ENCODE measurements around the gene UPK3A. TPM values are rescaled to one million over a fixed set of nuclear protein-coding genes. Genes with fewer than 3 reads are reported as not detected.

Gene UPK3A
- total and polyA plus RNA-seq, 2 experiments from 2014 or later, result 0.21 TPM; not detected in 1

DNA sequence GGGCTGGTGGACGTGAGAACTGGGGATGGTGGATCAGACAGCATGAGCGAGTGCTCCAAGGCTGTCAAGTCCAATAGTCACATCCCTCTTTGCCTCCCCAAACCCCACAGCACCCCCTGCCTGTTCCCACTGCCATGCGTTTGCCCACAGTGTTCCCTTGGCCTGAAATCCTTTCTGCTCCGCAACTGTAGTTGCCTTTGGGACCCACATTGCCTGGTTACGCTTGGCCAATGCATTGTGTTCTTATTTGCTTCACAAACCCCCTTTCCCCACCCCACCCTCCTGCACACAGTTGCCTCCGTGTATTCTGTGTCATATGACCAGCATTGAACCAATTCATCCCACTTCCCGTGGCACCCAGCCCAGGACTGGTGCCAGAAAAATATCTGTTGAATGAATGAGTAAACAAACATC, 42.0 kb upstream of the UPK3A start:
- Histone ChIP-seq H3K9me3 (ENCODE audit: low read depth) (no peaks in the 10 kb centered on the region), H3K36me3 (no peaks in the 10 kb centered on the region), H3K4me1 (ENCODE audit: low read depth) (no peaks in the 10 kb centered on the region), H3K27me3 (peaks cover 15% of the 10 kb centered on the region), H3K27ac (no peak overlapping the region), H3K4me3 (no peak overlapping the region)
- peak in 1 of 2 donors; percentile 25 for DNase-seq (ENCODE audit: low read depth in 1 of 2, low spot score in 1 of 2)
- TF ChIP-seq, protein P1, sequence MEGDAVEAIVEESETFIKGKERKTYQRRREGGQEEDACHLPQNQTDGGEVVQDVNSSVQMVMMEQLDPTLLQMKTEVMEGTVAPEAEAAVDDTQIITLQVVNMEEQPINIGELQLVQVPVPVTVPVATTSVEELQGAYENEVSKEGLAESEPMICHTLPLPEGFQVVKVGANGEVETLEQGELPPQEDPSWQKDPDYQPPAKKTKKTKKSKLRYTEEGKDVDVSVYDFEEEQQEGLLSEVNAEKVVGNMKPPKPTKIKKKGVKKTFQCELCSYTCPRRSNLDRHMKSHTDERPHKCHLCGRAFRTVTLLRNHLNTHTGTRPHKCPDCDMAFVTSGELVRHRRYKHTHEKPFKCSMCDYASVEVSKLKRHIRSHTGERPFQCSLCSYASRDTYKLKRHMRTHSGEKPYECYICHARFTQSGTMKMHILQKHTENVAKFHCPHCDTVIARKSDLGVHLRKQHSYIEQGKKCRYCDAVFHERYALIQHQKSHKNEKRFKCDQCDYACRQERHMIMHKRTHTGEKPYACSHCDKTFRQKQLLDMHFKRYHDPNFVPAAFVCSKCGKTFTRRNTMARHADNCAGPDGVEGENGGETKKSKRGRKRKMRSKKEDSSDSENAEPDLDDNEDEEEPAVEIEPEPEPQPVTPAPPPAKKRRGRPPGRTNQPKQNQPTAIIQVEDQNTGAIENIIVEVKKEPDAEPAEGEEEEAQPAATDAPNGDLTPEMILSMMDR (IDR thresholded peaks at IDR 0.05; ENCODE audit: low read depth, low read length), result no peak

DNA sequence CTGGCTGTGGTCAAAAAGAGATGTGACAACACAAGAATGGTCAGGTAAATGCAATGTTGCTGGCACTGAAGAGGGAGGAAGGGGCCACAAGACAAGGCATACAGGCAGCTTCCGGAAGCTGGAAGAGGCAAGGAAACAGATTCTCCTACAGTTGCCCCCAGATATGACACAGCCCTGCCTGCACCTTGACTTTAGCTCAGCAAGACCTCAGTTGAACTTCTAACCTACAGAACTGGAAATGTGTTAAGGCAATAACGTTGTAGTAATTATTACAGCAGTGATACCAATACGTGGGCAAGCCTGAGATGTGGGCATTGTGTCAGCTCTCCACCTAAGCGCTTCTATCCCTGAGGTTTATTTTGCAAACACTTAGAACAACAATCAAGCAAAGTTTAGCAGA, 39.8 kb upstream of the UPK3A start:
- no peak overlapping the region for H3K27ac ChIP-seq
- no peak for DNase-seq (ENCODE audit: low read depth in 1 of 2, low spot score in 1 of 2)
- no peaks in the 10 kb centered on the region for H3K36me3 ChIP-seq
- H3K9me3 ChIP-seq (ENCODE audit: low read depth), result no peaks in the 10 kb centered on the region
- H3K4me1 ChIP-seq (ENCODE audit: low read depth), result no peaks in the 10 kb centered on the region
- H3K27me3 ChIP-seq, result peaks cover 5% of the 10 kb centered on the region
- H3K4me3 ChIP-seq, result no peak overlapping the region
- TF ChIP-seq, protein P1 (IDR thresholded peaks at IDR 0.05; ENCODE audit: low read depth, low read length), result no peak

DNA sequence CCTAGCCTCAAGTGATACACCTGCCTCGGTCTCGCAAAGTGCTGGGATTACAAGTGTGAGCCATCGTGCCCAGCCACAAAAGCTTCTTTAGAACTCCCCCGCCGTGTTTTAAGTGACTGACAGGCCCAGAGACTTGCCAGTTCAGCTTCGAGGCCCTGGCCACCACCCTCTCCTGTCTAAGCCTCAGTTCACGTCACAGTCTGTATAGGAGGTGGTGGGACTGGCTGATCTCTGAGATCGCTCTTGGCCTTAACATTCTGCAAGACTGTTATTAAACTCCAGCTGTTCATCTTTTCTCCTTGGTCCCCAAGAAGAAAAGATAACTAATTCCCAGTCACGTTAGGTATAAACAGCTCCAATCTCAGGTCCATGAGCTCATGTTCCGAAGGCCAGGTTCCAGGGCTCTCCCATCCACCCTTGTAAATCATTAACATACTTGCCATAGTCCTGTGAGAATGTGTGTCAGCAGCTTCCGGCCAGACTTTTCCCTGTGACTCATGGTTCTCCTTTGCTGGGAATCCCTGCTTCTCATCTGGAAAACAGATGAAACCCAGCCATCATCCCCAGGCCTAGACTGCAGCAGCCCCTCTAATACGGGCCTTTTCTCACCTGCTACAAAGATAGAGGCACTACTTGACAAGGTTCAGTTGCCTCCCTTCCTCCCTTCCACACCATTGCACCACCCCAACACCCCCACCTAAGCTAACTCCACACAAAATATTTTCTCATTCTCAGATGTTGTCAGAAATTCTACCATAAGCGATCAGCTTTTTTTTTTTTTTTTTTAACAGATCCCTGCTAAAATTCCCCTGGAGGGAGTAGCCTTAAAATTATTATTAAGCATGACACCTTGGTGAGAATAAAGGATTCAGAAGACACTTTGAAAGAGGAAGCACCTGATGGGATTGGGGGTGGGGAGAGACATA, 38.4 kb upstream of the UPK3A start:
- Histone ChIP-seq H3K27ac (peak overlapping the region; percentile 27), H3K27me3 (no peaks in the 10 kb centered on the region), H3K4me1 (ENCODE audit: low read depth) (no peaks in the 10 kb centered on the region), H3K4me3 (no peak overlapping the region), H3K9me3 (ENCODE audit: low read depth) (no peaks in the 10 kb centered on the region), H3K36me3 (no peaks in the 10 kb centered on the region)
- DNase-seq (ENCODE audit: low read depth in 1 of 2, low spot score in 1 of 2), result peak in 1 of 2 donors; percentile 87
- TF ChIP-seq, protein P1 (IDR thresholded peaks at IDR 0.05; ENCODE audit: low read depth, low read length), result no peak

DNA sequence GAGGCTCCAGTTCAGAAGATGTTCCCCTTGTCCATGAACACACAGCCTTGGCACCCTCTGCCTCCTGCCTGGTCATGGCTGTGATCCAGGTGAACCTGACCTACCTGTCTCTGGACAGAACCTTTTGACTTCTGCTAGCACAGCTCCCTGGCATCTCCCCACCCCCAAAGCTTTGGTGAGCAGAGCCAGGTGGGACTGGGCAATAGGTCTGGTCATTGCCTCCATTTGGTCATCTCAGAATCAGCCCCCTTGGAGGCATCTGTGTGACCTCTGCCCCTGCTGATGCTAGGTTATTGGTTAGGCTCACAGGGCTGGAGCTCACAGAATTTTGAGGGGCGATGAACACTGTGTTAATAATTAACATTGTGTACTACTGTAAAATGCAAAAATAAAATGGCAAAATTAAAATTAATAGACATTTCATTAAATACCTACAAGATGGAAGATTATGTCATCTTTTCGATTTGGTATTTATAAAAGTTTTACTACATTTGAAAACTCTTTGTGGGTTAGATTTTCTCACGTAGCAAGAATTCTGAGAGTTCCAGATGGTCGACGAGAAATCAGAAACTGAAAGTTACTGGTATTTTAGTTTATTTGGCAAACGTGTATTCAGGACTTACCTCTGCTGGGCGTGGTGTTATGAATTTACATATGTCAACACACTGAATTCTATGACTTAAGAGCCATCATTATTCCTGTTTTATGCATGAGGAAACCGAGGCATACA, 35.8 kb upstream of the UPK3A start:
- H3K4me1 ChIP-seq (ENCODE audit: low read depth), result no peaks in the 10 kb centered on the region
- no peaks in the 10 kb centered on the region for H3K27me3 ChIP-seq
- TF ChIP-seq, protein P1 (IDR thresholded peaks at IDR 0.05; ENCODE audit: low read depth, low read length), result no peak
- no peaks in the 10 kb centered on the region for H3K36me3 ChIP-seq
- H3K27ac ChIP-seq, result no peak overlapping the region
- H3K4me3 ChIP-seq, result no peak overlapping the region
- no peak for DNase-seq (ENCODE audit: low read depth in 1 of 2, low spot score in 1 of 2)
- no peaks in the 10 kb centered on the region for H3K9me3 ChIP-seq (ENCODE audit: low read depth)

DNA sequence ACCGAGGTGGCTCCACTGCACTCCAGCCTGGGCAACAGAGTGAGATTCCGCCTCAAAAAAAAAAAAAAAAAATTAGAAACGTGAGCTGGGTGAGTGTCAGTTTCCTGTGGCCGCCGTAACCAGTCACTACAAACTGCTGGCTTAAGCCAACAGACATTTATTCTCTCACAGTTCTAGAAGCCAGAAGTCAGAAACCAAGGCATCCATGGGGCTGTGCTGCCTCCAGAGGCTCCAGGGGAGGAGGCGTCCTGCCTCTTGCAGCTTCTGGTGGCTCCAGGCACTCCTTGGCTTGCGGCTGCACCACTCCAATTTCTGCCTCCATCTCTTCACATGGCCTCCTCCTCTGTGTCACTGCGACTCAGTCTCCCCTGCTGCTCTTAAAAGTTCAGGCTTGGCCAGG, 32.9 kb upstream of the UPK3A start:
- TF ChIP-seq, protein P1 (IDR thresholded peaks at IDR 0.05; ENCODE audit: low read depth, low read length), result no peak
- no peak overlapping the region for H3K4me3 ChIP-seq
- H3K36me3 ChIP-seq, result no peaks in the 10 kb centered on the region
- no peaks in the 10 kb centered on the region for H3K4me1 ChIP-seq (ENCODE audit: low read depth)
- H3K9me3 ChIP-seq (ENCODE audit: low read depth), result no peaks in the 10 kb centered on the region
- H3K27ac ChIP-seq, result no peak overlapping the region
- no peaks in the 10 kb centered on the region for H3K27me3 ChIP-seq
- no peak for DNase-seq (ENCODE audit: low read depth in 1 of 2, low spot score in 1 of 2)

Measured in cardiac muscle cell (in vitro differentiated cells and primary cell).